Endodermal cell (in vitro differentiated cells): ENCODE results near the gene KRT10. TPM values are rescaled to one million over a fixed set of nuclear protein-coding genes. Genes with fewer than 3 reads are reported as not detected.

Experiments used
- DNase-seq: peaks from one replicate; pipeline ENCODE4 v3.0.0-alpha.2; 2017
- H3K27ac ChIP-seq: 2 replicates; pipeline ENCODE4 v1.5.1; 2013; ENCODE audit warnings: mild to moderate bottlenecking, low read depth, low read length, moderate library complexity
- H3K27me3 ChIP-seq: 2 replicates; pipeline ENCODE4 v1.6.1; 2013; ENCODE audit warnings: mild to moderate bottlenecking, low read length, moderate library complexity; ENCODE audit not compliant: insufficient read depth, control insufficient read depth, poor library complexity, severe bottlenecking
- H3K36me3 ChIP-seq: 2 replicates; pipeline ENCODE4 v1.7.0; 2013; ENCODE audit warnings: mild to moderate bottlenecking, low read length, moderate library complexity; ENCODE audit not compliant: control insufficient read depth, insufficient read depth
- H3K4me1 ChIP-seq: one replicate; pipeline ENCODE4 v1.7.0; 2013; ENCODE audit warnings: low read length; ENCODE audit not compliant: control insufficient read depth, insufficient read depth
- H3K4me3 ChIP-seq: 2 replicates; pipeline ENCODE4 v1.5.1; 2013; ENCODE audit warnings: mild to moderate bottlenecking, low read length, moderate library complexity
- H3K9ac ChIP-seq: 2 replicates; pipeline ENCODE4 v1.6.1; 2013; ENCODE audit warnings: mild to moderate bottlenecking, low read length, moderate library complexity; ENCODE audit not compliant: poor library complexity, severe bottlenecking; ENCODE audit errors: extremely low read depth
- H3K9me3 ChIP-seq: 2 replicates; pipeline ENCODE4 v1.6.1; 2013; ENCODE audit warnings: mild to moderate bottlenecking, low read length, moderate library complexity; ENCODE audit not compliant: control insufficient read depth
- H3K27ac Mint-ChIP-seq: 2 replicates; pipeline ENCODE4 v1.8.0; 2020; ENCODE audit warnings: mixed read lengths
- H3K27me3 Mint-ChIP-seq: 2 replicates; pipeline ENCODE4 v1.8.0; 2021; ENCODE audit warnings: mild to moderate bottlenecking, mixed read lengths; ENCODE audit not compliant: insufficient read depth
- H3K36me3 Mint-ChIP-seq: 2 replicates; pipeline ENCODE4 v1.8.0; 2020; ENCODE audit warnings: low read depth, mixed read lengths
- H3K4me1 Mint-ChIP-seq: 2 replicates; pipeline ENCODE4 v1.8.0; 2020; ENCODE audit warnings: mixed read lengths
- H3K4me3 Mint-ChIP-seq: 2 replicates; pipeline ENCODE4 v1.8.0; 2020; ENCODE audit warnings: mild to moderate bottlenecking, moderate library complexity, mixed read lengths
- H3K9me3 Mint-ChIP-seq: 2 replicates; pipeline ENCODE4 v1.8.0; 2020; ENCODE audit warnings: mild to moderate bottlenecking, mixed read lengths
- WGBS, 2 experiments: methylation state at CpG; one replicate each; pipeline versions ENCODE4 v1.1.5 to v1.1.7; 2013; ENCODE audit warnings: missing lambda C conversion rate in 2 of 2, mixed read lengths in 1 of 2; ENCODE audit not compliant: insufficient coverage in 1 of 2, insufficient read length in 1 of 2; 5-methylcytosine and 5-hydroxymethylcytosine counted together
- total RNA-seq, 2 donors: library from RNA; stranded (reverse); fragmentation: NEBNext Ultra II Directional in 1 of 2; extraction: Animal tissue kit (Norgen Biotek cat#: 25700) in 1 of 2; gene quantifications; 2 replicates in 1 of 2; 3 replicates in 1 of 2; pipeline ENCODE4 v1.2.1, GENCODE V29; 2021
- TF ChIP-seq, protein P1 (sequence below): fragments of 200-600 bp; sonication (generic); conservative IDR thresholded peaks from 2 replicates; pipeline ENCODE4 v1.5.0; 2021; ENCODE audit warnings: antibody characterized with exemption, mild to moderate bottlenecking

The KRT10 gene
- total RNA-seq, 2 donors from 2014 or later: 22.3 to 46.8 TPM

DNA sequence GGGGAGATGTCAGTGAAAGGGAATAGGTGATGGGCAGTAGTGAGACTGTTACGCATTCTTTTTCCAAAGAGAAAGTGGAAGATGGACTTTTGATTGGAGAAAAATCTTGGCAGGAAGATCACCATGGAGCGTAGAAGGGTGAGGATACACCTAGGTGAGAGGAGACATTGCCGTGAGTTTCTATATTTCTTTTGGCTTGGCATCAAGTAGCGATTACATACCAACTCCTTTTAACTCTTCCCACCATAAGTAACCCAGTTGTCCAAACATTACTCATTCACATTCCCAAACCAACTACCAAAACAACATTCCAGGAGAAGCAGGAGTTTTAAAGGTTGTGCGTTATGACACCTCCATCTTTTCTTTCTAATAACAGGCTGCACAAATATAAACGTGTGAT, 11.9 kb downstream of the KRT10 start:
- Mint-ChIP-seq H3K4me3 (no peak overlapping the region), H3K27me3 (peaks cover 97% of the 10 kb centered on the region)
- no peak overlapping the region for H3K27ac ChIP-seq

DNA sequence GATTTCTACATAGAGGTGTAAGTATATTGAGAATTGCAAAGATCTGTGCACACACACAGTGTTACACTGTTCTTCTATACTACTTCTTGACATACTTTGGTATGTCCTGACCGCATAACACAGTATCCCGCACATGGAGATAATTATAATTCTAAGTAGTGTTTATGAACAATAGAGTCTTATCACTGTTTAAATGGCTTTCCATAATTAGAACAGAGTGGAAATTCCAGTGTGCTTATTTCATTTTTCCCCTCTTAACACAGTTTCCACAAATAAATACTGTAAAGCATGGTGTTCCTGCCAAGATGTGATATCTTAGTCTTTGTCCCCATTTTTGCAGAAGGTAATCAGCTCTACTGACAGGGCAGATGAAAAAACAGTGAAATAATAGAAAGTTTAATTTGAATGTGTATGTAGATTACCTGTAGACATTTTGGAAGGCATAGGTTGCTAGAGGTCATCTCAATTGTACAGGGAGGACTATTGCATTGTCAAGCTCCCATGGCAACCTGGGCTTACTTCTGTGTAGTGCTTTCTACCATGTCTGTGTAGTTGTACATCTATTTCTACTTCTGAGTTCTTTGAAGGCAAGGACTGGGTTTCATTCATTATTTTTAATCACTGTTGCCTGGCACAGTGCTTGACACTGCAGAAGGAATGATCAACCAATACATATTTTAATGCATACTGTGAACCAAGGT, 12.5 kb downstream of the KRT10 start:
- Mint-ChIP-seq H3K4me1 (no peaks in the 10 kb centered on the region), H3K27me3 (peaks cover 97% of the 10 kb centered on the region), H3K36me3 (no peaks in the 10 kb centered on the region)

More for the DNA sequence above, 11.9 kb downstream of the KRT10 start:
- Mint-ChIP-seq H3K36me3 (no peaks in the 10 kb centered on the region), H3K9me3 (no peaks in the 10 kb centered on the region), H3K4me1 (no peaks in the 10 kb centered on the region), H3K27ac (no peak overlapping the region)
- TF ChIP-seq, protein P1, sequence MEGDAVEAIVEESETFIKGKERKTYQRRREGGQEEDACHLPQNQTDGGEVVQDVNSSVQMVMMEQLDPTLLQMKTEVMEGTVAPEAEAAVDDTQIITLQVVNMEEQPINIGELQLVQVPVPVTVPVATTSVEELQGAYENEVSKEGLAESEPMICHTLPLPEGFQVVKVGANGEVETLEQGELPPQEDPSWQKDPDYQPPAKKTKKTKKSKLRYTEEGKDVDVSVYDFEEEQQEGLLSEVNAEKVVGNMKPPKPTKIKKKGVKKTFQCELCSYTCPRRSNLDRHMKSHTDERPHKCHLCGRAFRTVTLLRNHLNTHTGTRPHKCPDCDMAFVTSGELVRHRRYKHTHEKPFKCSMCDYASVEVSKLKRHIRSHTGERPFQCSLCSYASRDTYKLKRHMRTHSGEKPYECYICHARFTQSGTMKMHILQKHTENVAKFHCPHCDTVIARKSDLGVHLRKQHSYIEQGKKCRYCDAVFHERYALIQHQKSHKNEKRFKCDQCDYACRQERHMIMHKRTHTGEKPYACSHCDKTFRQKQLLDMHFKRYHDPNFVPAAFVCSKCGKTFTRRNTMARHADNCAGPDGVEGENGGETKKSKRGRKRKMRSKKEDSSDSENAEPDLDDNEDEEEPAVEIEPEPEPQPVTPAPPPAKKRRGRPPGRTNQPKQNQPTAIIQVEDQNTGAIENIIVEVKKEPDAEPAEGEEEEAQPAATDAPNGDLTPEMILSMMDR: no peak
- 85 to 100% methylated on average over 2 to 6 of the region's 6 CpGs for WGBS, 2 experiments
- no peak for DNase-seq
- no peaks in the 10 kb centered on the region for H3K4me1 ChIP-seq
- no peaks in the 10 kb centered on the region for H3K36me3 ChIP-seq
- peaks cover 87% of the 10 kb centered on the region for H3K27me3 ChIP-seq
- H3K9ac ChIP-seq: no peak overlapping the region
- no peaks in the 10 kb centered on the region for H3K9me3 ChIP-seq
- H3K4me3 ChIP-seq: no peak overlapping the region

DNA sequence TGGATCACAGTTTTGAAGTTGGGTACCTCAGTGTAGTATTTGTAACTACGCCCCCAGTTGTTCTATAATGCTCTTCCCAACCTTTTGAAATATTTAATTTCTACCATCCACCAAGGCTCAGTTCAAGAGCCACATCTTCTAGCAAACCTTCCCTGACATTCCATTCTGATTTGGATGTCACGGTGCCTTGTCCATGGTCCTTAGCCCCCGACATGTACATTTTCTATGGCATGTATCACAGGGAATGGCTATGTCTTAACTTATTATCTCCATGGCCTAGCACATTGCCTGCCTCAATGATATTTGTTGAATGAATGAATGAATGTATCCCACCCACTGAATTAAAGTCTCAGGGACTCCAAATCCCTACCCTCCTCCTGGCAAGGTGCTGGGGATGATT, 16.3 kb downstream of the KRT10 start:
- DNase-seq: no peak
- Histone ChIP-seq H3K27ac (no peak overlapping the region), H3K27me3 (peaks cover 64% of the 10 kb centered on the region), H3K9ac (no peak overlapping the region), H3K4me3 (no peak overlapping the region), H3K36me3 (no peaks in the 10 kb centered on the region), H3K9me3 (peaks cover 6% of the 10 kb centered on the region), H3K4me1 (no peaks in the 10 kb centered on the region)
- Mint-ChIP-seq H3K9me3 (peaks cover 4% of the 10 kb centered on the region), H3K27ac (no peak overlapping the region), H3K27me3 (peaks cover 66% of the 10 kb centered on the region), H3K4me3 (no peak overlapping the region), H3K4me1 (peaks cover 3% of the 10 kb centered on the region), H3K36me3 (no peaks in the 10 kb centered on the region)
- TF ChIP-seq, protein P1: no peak
- WGBS, 2 experiments: 63 to 79% methylated on average over 1 to 3 of the region's 3 CpGs

More for the DNA sequence above, 12.5 kb downstream of the KRT10 start:
- peaks cover 4% of the 10 kb centered on the region for H3K9me3 Mint-ChIP-seq
- 90% methylated on average over 2 of the region's 2 CpGs; no CpG with 5 or more reads in 1 of the 2 experiments for WGBS, 2 experiments
- Histone ChIP-seq H3K9me3 (peaks cover 4% of the 10 kb centered on the region), H3K4me1 (no peaks in the 10 kb centered on the region), H3K27ac (no peak overlapping the region), H3K9ac (no peak overlapping the region), H3K36me3 (no peaks in the 10 kb centered on the region), H3K4me3 (no peak overlapping the region), H3K27me3 (peaks cover 81% of the 10 kb centered on the region)
- H3K27ac Mint-ChIP-seq: no peak overlapping the region
- TF ChIP-seq, protein P1: no peak
- no peak for DNase-seq
- no peak overlapping the region for H3K4me3 Mint-ChIP-seq
